HG02840 (cell line): ENCODE measurements around the gene STK38L.

ENCODE experiments used
- ATAC-seq: cut with Tn5 transposase; IDR thresholded peaks from one replicate; pipeline ENCODE4 v1.9.1; 2021; ENCODE audit warnings: mild to moderate bottlenecking, moderate library complexity, moderate number of reproducible peaks; ENCODE audit not compliant: unreplicated experiment, low FRiP score

The STK38L gene

GRCh38 chr12:27338473-27338872, 94.4 kb downstream of the STK38L start:
- no peak for ATAC-seq

- no peak for ATAC-seq
Measured at GRCh38 chr12:27340971-27341370, 96.9 kb downstream of the STK38L start.

- ATAC-seq = no peak
Measured at GRCh38 chr12:27342536-27342935, 98.5 kb downstream of the STK38L start.

GRCh38 chr12:27343255-27344000, 99.3 kb downstream of the STK38L start:
- no peak for ATAC-seq

GRCh38 chr12:27344246-27344645, 100.2 kb downstream of the STK38L start:
- ATAC-seq = no peak

GRCh38 chr12:27344760-27345159, 100.7 kb downstream of the STK38L start:
- no peak for ATAC-seq

GRCh38 chr12:27345376-27345775, 101.3 kb downstream of the STK38L start:
- ATAC-seq = no peak

- ATAC-seq = no peak
Measured at GRCh38 chr12:27347779-27348178, 103.7 kb downstream of the STK38L start.

- no peak for ATAC-seq
Measured at GRCh38 chr12:27351476-27351875, 107.4 kb downstream of the STK38L start.

- no peak for ATAC-seq
Measured at GRCh38 chr12:27355486-27355885, 111.4 kb downstream of the STK38L start.

GRCh38 chr12:27355979-27356378, 111.9 kb downstream of the STK38L start:
- no peak for ATAC-seq

GRCh38 chr12:27359578-27360340, 115.7 kb downstream of the STK38L start:
- ATAC-seq = no peak

- ATAC-seq = no peak
Measured at GRCh38 chr12:27361372-27361771, 117.3 kb downstream of the STK38L start.

GRCh38 chr12:27366621-27367020, 122.5 kb downstream of the STK38L start:
- ATAC-seq = no peak

GRCh38 chr12:27367078-27367477, 123.0 kb downstream of the STK38L start:
- no peak for ATAC-seq
